CD4-positive, alpha-beta T cell treated with Interleukin-4 for 4 hours (primary cell): ENCODE results near the gene GADD45A.
"Not testable (repeated sequence)": the region's sequence is repeated elsewhere in the genome, so short reads cannot be mapped to it uniquely, and the experiment has no call there.

Experiments used
- DNase-seq: peaks from one replicate; pipeline ENCODE4 v3.0.0-alpha.2; 2020

Gene GADD45A, protein sequence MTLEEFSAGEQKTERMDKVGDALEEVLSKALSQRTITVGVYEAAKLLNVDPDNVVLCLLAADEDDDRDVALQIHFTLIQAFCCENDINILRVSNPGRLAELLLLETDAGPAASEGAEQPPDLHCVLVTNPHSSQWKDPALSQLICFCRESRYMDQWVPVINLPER

DNA sequence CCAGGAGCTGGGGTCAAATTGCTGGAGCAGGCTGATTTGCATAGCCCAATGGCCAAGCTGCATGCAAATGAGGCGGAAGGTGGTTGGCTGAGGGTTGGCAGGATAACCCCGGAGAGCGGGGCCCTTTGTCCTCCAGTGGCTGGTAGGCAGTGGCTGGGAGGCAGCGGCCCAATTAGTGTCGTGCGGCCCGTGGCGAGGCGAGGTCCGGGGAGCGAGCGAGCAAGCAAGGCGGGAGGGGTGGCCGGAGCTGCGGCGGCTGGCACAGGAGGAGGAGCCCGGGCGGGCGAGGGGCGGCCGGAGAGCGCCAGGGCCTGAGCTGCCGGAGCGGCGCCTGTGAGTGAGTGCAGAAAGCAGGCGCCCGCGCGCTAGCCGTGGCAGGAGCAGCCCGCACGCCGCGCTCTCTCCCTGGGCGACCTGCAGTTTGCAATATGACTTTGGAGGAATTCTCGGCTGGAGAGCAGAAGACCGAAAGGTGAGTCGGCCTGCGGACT, at the start of gene GADD45A:
GADD45A (plus strand) TSS at position 135 of the 491 bp plus-strand sequence; CDS start at position 429, 294 bp downstream.
- peak; percentile 95 for DNase-seq

DNA sequence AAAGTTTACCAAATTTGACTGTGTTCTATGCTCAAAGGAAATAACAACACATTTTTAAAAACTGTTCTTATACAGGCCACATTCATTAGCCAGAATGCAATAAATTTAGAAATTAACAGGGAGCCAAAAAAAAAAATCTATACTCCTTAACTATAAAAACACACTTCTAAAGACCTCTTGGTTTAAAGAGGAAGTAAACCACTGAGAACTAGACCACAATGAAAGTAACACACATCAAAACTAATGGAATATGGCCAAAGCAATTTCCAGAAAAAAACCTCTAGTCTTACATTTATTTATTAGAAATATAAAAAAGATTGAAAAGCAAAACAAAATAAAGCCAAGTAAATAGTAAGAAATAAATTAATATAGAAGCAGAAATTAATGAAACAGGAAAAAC, 48.9 kb upstream of the GADD45A start:
- DNase-seq, result no peak

DNA sequence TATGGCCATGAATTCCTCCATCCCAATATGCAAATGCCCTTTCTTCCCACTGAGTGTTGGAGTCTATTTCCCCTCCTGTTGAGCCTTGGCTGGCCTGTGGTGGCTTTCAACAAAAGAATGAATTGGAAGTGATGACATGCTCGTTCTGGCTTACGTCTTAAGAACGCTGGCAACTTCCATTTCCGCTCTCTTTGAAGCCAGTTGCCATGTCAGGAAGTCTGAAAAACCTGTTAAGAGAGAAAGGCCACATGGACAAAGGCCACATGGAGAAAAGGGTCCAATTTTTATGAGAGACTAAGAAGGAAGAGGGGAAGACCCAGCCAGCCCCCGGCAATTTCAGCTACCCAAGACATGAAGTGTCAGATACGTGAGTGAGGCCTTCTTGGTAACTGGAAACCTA, 45.6 kb upstream of the GADD45A start:
- DNase-seq, result no peak

DNA sequence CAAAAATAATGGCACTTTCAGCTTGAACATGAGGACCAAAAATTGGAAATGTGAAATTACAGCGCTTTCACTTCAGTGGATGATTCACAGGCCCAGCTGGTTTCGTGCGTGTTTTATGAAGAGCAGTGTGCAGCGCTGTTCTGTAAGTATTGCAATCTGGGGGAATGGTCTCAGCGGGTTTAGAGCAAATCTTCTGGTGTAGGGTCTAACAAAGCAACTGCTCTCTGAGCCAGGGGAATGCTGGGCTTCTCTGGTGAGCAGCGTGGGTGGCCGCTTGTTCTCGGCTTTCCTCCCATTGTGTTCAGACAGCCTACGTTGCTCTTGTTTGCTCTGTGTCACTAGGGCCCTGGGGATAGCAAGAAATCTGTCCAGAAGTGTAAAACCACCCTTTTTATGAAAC, 42.4 kb upstream of the GADD45A start:
- no peak for DNase-seq

DNA sequence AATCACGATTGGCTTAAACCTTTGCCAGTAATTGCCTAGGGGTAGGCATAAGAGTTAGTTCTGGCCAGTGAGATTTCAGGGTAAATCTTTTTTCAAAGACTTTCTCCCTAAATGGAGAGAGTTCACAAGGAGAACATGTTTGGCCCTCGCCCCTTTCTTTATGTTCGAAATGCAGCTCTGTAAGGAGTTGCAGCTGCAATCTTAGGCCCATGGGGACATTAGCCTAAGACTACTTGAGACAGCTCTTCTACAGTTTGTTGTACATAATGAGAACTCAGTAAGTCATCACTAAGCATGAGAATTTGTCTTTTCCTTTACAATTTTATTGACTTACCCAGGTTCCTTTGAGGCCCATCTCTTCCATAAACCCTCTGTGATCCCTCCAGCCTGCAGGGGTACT, 40.4 kb upstream of the GADD45A start:
- DNase-seq, result no peak

DNA sequence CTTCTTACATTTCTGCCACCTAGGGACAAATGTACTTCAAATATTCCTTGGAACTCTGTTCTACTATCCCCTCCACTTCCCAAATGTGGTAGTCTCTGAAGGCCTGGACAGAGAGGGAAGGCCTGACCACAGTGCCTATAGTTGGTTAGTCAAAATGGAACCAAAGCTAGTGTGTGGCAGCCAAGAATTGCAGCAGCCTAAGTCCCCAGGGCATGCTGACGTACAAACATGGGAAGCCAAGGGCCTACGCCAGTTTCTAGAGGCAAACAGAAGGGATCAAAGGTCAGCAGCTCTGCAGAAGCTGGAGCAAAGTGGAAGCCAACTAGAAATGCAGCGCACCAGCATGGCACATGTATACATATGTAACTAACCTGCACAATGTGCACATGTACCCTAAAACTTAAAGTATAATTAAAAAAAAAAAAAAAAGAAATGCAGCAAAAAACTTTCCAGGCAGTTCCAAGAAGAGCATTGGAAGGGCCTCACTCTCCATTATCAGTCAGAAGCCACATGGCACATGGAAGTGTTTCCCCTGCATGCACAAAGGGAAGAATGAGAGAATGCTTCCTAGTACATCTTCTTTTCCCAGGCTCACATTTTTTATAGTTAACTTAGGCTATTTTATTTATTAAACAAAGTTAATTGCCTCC, 39.4 kb upstream of the GADD45A start:
- DNase-seq, result no peak

DNA sequence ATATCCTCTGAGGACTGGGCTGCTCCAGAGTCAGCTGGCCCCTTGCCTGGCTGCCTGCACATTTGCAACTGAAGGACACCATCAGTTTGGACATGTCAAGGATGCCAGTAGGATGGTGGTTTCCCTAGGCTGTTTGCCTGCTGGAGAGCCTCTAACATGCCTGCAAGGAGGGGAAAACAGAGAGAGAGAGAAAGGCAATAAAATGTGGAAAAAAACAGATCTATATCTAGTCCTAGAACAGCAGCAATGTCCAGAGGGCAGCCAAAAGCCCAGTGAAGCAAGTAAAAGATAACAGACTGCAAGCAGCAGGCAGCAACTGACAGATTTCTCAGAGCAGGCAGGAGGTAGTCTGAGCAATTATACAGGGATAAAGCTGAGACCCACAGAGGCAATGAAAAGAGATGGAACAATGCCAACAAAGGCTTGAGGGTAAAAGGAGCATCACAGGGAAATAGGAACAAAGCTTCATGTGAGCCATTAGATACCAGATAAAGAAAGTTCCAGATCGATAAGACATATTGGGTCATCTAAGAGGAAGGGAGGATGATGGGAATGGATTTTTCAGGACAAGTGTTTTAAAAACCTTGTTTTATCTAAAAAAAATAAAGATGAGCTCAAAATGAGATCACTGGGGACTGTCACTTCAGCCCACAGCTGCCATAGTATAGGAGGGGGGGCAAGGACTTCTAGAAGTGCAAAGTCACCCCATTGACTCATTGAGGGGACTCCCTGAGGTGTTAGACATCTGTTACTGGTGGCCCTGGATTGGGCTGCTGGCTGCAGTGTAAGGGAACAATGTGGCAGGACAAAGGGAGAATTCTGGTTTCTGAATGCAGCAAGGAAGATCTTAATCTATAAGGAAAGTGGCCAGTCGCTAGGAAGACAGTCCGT, 38.6 kb upstream of the GADD45A start:
- DNase-seq, result no peak

DNA sequence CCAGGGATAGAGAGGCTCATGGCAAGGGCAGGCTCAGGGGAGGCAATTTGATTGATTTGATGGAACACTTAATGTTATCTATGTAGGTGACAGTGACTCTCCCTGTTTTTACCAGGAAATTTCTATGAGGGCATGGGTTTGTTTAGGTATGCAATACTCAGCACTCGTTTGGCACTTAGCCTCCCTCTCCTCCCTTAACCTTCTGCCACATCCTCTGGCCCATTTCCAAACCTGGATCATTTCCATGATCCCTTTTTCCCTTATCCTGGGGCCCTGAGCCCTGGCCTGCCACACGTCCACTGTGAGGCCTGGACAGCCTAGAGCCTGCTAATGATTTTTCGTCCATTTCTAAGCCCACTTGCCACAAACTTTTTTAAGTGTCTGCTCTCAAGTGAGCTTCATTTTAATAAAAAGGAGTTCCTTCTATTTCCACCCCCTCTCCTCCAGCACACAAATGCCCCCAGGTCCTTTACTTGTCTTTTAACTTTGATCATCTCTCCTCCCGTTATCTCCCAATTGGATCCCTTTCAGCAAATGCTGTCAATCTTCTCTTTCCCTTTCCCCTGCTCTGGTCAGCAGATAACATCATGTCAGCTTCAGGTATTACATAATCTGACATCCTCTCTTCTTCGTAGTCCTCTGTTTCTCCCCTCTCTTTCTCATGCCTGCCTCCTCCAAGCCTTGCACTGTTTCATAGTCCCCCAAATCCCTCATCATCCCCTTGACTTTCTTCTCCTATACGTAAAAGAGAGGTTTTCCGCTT, 37.8 kb upstream of the GADD45A start:
- no peak for DNase-seq

DNA sequence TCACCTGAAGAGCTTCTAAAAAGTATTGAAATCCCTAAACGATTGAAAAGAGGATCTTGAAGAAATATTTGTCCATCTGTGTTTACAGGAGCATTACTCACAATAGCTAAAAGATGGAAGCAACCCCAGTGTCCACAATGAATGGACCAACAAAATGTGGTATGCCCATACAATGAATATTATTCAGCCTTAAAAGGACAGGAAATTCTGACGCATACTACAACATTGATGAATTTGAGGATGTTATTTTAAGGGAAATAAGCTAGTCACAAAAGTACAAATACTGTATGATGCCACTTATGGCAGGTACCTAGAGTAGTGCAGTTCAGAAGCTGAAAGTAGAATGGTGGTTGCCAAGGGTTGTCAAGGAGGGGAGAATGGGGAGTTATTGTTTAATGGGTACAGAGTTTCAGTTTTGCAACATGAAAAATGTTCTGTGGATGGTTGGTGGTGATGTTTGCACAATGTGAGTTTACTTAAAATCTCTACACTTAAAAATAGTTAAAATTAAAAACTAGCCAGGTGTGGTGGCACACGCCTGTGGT, 37.1 kb upstream of the GADD45A start:
- no peak for DNase-seq

DNA sequence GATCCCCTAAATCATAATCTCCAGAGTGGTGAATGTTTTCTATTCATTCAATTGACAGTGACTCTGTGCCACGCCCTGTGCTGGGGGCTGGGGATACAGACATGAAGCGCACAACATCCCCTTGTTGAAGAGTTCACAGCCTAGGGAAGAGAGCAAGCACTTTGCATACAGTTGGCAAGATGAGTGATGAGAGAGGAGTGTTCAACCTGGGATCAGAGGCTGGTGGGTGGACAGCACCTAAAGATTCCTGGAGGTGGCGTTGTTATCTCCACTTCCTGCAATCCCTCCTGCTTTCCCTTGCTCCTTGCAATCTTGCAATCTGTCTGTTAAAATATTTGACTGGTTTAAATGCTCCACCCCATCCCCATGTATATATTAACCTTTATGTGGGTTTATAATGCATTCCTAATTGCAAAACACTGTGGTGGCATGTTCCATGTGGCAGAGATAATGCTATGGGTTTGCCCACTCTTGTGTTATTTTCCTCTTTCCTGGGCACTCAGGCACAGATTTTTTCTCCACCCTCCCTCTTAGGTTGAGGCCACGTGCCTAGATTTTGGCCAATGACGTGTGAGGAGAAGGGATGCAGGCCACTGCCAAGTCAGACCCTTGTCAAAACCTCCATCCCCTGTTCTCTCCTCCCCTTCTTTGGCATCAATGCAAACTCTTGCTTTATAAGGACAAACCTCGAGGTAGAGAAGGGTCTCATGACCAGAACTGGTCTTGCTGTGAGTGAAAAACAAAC, 36.2 kb upstream of the GADD45A start:
- DNase-seq, result no peak

DNA sequence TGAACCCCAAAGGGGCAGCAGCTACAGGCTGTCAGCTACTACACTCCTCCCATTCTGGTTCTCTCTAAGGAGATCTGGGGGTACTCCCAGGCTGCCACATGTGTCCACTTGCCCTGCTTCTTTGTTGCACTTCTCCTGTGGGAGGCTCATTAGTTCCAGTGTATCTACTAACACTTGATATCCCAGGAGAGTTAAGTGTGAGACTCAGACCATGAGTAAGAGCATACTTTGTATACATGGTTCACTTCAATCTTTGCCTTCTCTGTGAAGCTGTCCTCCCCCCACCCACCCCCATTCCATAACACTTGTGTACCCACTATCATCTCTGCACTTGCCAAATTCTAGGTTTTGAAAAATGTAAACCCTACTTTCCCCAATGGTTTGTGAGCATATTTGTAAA, 34.9 kb upstream of the GADD45A start:
- DNase-seq, result no peak

DNA sequence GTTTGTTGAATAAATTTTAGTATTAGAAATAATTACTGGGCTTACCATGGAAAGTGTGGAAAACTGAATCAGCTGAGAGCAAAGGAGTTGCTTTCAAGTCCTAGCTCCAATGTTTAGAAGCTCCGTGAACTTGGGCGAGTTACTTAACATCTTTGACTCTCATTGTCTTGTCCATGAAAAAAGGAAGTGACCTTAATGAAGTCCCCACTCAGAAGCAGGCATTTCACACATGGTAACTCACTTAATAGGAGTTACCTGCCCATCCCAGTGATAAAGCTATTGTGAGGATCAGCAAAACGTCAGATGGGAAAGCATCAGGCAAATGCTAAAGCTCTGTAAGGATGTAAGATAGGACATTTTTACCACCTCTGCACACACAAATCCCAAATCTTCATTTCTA, 34.0 kb upstream of the GADD45A start:
- DNase-seq, result no peak

DNA sequence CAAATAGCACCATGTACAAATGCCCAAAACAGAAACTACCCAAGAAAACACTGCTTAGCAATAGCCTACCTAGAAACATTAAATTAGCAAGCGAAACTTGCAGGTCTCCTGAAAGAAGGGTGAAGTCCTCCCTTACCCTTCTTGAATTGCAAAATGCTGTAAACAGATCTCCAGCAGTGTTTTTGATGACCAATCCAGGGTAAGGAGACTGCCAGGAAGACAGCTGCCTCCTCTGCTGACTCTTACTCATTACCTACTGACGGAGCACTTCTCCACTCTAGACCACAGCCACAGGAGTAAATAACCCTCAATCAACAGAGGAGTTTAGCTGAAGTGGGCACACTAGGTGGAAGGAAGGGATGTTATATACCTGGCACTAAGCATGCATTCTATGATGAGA, 32.2 kb upstream of the GADD45A start:
- no peak for DNase-seq

DNA sequence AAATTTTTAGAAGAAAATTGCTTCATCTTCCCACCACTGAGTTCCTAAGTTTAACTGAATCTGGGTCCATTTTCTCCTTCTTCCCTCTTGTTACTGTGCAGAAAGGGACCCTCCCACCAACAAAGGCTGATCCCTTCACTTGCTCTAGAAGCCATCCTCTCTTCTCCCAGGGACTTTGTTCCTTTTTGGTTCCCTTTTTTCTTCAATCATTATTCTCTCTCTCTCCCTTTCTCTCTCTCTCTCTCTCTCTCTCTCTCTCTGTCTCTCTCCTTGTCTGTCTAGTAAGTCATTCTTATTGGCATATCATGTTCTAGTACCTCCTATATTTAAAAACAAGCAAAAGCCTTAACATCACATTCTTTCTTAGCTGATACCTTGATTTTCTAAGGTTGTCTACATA, 31.7 kb upstream of the GADD45A start:
- no peak for DNase-seq

DNA sequence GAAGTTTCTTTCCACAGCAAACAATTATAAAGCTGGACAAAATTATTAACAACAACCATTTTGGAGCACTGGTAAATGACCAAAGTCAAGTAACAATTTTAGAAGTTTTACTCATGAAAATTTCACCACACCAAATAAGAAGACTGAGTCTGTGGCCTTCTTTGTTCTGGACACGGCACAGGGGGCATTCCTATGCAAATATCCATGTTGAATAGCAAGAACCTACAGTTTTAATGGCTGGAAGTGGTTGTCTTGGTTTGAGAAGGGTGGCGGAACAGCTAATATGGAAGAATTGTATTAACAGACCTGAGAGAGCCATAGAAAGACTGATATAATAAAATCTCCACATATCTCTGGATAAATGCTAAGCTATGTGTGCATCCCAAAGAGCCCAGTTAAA, 29.4 kb upstream of the GADD45A start:
- no peak for DNase-seq

DNA sequence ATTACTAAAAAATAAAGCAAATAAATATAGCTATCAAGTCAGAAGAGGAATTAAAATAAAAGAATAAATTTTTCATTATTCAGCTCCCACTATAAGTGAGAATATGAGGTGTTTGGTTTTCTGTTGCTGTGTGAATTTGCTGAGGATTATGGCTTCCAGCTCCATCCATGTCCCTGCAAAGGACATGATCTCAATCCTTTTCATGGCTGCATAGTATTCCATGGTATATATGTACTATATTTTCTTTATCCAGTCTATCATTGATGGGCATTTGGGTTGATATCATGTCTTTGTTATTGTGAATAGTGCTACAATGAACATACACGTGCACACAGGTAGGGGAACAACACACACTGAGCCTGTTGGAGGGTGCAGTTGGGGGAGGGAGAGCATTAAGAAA, 27.8 kb upstream of the GADD45A start:
- not testable (repeated sequence) for DNase-seq

DNA sequence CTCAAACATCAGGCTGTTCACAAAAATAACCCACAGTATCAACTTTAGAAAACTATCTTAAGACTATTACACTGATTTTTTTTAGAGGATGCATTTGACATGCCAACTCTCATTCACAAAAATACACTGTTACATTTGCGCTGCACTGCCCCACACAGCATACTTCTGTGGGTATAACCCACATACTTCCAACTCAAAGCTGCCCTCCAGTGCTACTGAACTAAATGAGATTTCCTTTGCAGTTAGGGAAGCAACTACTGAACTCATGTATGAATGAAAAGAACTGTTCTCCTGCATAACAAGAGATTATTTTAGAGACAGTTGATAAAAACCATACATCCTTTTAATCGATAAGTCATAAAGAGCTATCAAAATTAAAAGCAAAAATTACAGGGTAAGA, 25.8 kb upstream of the GADD45A start:
- no peak for DNase-seq

DNA sequence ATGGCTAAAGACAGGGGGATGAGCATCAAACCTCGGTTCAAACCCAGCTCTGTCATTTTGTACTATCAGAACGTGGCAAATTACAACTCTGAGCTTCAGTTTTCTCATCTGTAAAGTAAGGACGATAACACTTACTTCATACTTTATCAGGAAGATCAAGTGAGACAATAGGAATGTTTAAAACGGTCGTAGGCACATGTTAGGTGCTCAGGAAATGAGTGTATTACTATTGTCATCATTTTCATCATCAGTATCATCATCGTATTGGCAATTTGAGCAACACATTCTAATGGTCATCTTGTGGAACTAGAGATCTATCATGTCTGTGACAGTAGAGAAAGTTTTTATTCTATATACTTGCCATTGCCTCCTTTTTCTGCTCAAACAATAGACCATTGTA, 22.1 kb upstream of the GADD45A start:
- DNase-seq, result no peak

DNA sequence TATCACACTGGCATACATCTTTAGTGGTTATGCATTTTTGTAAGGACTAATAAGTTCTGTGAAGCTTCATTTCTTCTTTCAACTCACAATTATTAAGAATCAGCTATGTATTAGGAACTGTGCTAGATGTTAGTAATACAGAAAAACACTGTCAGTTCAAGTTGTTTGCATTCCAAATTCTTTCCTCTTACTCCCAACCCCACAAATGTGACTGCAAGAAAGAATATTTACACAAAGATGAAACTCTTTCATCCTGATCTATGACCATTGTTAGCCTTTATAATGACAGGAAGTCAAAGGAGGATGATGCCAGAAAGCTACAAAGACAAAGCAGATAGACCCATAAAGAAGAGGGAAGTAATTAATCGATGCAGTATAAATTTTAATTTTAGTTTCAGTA, 21.0 kb upstream of the GADD45A start:
- DNase-seq, result no peak

DNA sequence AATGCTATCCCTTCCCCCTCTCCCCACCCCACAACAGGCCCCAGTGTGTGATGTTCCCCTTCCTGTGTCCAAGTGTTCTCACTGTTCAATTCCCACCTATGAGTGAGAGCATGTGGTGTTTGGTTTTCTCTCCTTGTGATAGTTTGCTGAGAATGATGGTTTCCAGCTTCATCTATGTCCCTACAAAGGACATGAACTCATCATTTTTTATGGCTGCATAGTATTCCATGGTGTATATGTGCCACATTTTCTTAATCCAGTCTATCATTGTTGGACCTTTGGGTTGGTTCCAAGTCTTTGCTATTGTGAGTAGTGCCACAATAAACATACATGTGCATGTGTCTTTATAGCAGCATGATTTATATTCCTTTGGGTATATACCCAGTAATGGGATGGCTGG, 19.7 kb upstream of the GADD45A start:
- not testable (repeated sequence) for DNase-seq

DNA sequence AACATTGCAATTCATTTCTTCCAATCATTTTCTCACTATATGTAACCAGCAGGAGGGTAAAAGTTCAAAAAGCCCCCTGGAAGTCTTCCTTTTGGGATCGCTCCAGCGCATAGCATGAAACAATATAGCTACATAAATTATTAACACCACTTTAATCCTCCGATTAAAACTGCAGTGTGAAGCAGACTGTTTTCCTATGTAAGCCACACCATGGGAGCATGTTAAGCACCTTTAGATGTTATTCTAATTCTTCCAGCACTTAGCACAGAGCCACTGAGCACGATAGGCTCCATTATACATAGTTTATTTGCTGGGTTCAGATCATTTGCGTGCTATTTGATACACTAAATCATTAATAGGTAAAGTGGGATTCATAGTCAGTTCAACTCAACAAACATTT, 18.4 kb upstream of the GADD45A start:
- DNase-seq, result no peak

DNA sequence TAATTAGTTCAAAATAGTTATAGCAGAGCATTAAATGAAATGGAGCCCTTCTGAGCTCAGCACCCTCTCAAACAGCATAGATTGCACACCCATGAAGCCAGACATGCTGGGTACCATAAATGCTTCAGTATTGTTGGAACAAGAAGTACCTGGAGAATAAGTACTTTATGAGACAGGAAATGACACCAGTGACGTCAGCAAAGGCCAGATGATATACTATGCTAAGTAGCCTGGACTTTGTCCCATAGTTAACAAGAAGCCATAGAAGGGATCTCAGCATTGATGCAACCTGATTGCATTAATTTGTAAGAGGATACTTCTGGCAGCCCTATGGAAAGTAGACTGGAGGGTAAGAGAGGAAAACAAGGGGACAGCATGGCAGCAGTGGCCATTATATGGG, 16.3 kb upstream of the GADD45A start:
- no peak for DNase-seq
